ENCODE data around the gene EIF2B2. TPM values are rescaled to one million over a fixed set of nuclear protein-coding genes. Genes with fewer than 3 reads are reported as not detected.

The EIF2B2 gene
- total and polyA plus RNA-seq, 2 of the 13 experiments (the other 11 are each of a cell fraction or from before 2014, with no cell fraction given), result 54.4 to 78.6 TPM

DNA sequence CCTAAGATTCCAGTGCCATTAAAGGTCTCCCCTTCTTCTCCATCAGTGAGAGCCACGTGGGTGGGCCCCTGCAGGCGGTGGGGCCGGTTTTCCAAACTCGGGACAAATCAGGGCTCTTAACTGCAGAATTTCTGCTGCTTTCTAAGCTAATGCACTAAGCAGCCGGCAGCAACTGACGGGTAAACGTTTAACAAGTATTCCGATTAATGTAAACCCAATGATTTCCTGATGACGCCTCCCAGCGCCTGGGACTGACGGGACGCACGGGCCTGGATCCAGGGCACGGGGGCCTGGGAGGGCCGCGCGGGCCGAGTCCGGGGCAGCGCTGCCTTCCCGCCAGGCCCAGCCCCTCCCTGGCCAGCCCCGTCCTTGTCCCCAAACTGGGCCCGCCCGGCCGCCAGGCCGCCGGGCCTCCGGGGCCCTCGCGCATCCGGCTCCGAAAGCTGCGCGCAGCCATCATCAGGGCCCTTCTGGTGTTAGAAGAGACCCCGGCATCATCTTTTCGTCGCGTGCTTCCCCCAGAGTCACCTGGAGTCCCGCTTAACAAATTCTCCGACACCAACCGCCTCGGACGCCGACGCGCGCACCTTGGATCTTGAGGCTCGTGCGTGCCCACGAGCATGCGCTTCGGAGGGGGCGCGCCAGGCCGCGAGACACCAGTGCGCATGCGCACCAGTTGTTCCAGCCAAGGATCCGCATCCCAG, 48.3 kb downstream of the EIF2B2 start, which contains the start of gene MLH3 (continued):
- TF ChIP-seq, protein P1, sequence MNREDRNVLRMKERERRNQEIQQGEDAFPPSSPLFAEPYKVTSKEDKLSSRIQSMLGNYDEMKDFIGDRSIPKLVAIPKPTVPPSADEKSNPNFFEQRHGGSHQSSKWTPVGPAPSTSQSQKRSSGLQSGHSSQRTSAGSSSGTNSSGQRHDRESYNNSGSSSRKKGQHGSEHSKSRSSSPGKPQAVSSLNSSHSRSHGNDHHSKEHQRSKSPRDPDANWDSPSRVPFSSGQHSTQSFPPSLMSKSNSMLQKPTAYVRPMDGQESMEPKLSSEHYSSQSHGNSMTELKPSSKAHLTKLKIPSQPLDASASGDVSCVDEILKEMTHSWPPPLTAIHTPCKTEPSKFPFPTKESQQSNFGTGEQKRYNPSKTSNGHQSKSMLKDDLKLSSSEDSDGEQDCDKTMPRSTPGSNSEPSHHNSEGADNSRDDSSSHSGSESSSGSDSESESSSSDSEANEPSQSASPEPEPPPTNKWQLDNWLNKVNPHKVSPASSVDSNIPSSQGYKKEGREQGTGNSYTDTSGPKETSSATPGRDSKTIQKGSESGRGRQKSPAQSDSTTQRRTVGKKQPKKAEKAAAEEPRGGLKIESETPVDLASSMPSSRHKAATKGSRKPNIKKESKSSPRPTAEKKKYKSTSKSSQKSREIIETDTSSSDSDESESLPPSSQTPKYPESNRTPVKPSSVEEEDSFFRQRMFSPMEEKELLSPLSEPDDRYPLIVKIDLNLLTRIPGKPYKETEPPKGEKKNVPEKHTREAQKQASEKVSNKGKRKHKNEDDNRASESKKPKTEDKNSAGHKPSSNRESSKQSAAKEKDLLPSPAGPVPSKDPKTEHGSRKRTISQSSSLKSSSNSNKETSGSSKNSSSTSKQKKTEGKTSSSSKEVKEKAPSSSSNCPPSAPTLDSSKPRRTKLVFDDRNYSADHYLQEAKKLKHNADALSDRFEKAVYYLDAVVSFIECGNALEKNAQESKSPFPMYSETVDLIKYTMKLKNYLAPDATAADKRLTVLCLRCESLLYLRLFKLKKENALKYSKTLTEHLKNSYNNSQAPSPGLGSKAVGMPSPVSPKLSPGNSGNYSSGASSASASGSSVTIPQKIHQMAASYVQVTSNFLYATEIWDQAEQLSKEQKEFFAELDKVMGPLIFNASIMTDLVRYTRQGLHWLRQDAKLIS (CRISPR knock-in tag; IDR thresholded peaks at IDR 0.05), result no peak
- TF ChIP-seq, protein P2, sequence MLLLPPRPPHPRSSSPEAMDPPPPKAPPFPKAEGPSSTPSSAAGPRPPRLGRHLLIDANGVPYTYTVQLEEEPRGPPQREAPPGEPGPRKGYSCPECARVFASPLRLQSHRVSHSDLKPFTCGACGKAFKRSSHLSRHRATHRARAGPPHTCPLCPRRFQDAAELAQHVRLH (CRISPR knock-in tag; IDR thresholded peaks at IDR 0.05; ENCODE audit: borderline replicate concordance, low read depth), result 0 out of 2 replicates have a peak, but pooled peaks have one; percentile 48
- TF ChIP-seq ZNF709 (CRISPR knock-in tag; IDR thresholded peaks at IDR 0.05) (peak; percentile 88; the same call in 1 of the 2 replicates), ZNF232 (CRISPR knock-in tag; IDR thresholded peaks at IDR 0.05; ENCODE audit: borderline replicate concordance) (peak; percentile 94), TEAD2 (CRISPR knock-in tag; IDR thresholded peaks at IDR 0.05) (peak; percentile 76; the same call in 1 of the 2 replicates), KLF12 (CRISPR knock-in tag; IDR thresholded peaks at IDR 0.05; ENCODE audit: borderline replicate concordance) (peak; percentile 57; the same call in 1 of the 2 replicates), FOXO1 (CRISPR knock-in tag; IDR thresholded peaks at IDR 0.05) (no peak), ZNF879 (CRISPR knock-in tag; IDR thresholded peaks at IDR 0.05) (0 out of 2 replicates have a peak, but pooled peaks have one; percentile 69), DPF2 (CRISPR knock-in tag; IDR thresholded peaks at IDR 0.05; ENCODE audit: borderline replicate concordance, low read depth) (no peak), TBX3 (IDR thresholded peaks at IDR 0.05; ENCODE audit: borderline replicate concordance) (no peak), CREB1 (IDR thresholded peaks at IDR 0.05) (no peak), CREB1 (CRISPR knock-in tag; IDR thresholded peaks at IDR 0.05) (no peak), TEAD3 (CRISPR knock-in tag; optimal IDR thresholded peaks at IDR 0.05; ENCODE audit: borderline replicate concordance) (peak; percentile 36), ZNF143 (CRISPR knock-in tag; IDR thresholded peaks at IDR 0.05) (0 out of 2 replicates have a peak, but pooled peaks have one; percentile 24), CHCHD3 (CRISPR knock-in tag; IDR thresholded peaks at IDR 0.05) (peak; percentile 77; the same call in 1 of the 2 replicates), ZKSCAN5 (CRISPR knock-in tag; IDR thresholded peaks at IDR 0.05) (no peak), ZBTB8A (CRISPR knock-in tag; IDR thresholded peaks at IDR 0.05; ENCODE audit: borderline replicate concordance, low read depth) (no peak), ZNF543 (CRISPR knock-in tag; IDR thresholded peaks at IDR 0.05) (peak; percentile 29; the same call in 1 of the 2 replicates), FOXK2 (IDR thresholded peaks at IDR 0.05) (no peak)
- TF ChIP-seq, protein P3, sequence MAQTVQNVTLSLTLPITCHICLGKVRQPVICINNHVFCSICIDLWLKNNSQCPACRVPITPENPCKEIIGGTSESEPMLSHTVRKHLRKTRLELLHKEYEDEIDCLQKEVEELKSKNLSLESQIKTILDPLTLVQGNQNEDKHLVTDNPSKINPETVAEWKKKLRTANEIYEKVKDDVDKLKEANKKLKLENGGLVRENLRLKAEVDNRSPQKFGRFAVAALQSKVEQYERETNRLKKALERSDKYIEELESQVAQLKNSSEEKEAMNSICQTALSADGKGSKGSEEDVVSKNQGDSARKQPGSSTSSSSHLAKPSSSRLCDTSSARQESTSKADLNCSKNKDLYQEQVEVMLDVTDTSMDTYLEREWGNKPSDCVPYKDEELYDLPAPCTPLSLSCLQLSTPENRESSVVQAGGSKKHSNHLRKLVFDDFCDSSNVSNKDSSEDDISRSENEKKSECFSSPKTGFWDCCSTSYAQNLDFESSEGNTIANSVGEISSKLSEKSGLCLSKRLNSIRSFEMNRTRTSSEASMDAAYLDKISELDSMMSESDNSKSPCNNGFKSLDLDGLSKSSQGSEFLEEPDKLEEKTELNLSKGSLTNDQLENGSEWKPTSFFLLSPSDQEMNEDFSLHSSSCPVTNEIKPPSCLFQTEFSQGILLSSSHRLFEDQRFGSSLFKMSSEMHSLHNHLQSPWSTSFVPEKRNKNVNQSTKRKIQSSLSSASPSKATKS (CRISPR knock-in tag; IDR thresholded peaks at IDR 0.05), result no peak
- TF ChIP-seq, protein P4, sequence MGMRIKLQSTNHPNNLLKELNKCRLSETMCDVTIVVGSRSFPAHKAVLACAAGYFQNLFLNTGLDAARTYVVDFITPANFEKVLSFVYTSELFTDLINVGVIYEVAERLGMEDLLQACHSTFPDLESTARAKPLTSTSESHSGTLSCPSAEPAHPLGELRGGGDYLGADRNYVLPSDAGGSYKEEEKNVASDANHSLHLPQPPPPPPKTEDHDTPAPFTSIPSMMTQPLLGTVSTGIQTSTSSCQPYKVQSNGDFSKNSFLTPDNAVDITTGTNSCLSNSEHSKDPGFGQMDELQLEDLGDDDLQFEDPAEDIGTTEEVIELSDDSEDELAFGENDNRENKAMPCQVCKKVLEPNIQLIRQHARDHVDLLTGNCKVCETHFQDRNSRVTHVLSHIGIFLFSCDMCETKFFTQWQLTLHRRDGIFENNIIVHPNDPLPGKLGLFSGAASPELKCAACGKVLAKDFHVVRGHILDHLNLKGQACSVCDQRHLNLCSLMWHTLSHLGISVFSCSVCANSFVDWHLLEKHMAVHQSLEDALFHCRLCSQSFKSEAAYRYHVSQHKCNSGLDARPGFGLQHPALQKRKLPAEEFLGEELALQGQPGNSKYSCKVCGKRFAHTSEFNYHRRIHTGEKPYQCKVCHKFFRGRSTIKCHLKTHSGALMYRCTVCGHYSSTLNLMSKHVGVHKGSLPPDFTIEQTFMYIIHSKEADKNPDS (CRISPR knock-in tag; IDR thresholded peaks at IDR 0.05), result no peak
- TF ChIP-seq, protein P5, sequence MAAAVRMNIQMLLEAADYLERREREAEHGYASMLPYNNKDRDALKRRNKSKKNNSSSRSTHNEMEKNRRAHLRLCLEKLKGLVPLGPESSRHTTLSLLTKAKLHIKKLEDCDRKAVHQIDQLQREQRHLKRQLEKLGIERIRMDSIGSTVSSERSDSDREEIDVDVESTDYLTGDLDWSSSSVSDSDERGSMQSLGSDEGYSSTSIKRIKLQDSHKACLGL (CRISPR knock-in tag; IDR thresholded peaks at IDR 0.05), result peak; percentile 77

Data from HepG2 (cell line).